Activated T-helper 2 cell treated with anti-CD3 and anti-CD28 coated beads, Interferon-gamma antibody, Interleukin-2, Interleukin-4, amounts not matched to agents 10 μg/mL and 5 μg/mL and 100 μg/mL, durations not matched to agents 14 hours and 24 hours and 36 hours (primary cell): ENCODE measurements around the gene SBNO2. TPM values are rescaled to one million over a fixed set of nuclear protein-coding genes. Genes with fewer than 3 reads are reported as not detected.
A peak's percentile ranks its signal among the peaks of the same experiment; 100 is the strongest.

Source experiments
- DNase-seq: peaks from one replicate; pipeline ENCODE4 v3.0.0; 2021; ENCODE audit warnings: low spot score
- H3K27ac Mint-ChIP-seq: one replicate; pipeline ENCODE4 v1.8.0; 2021; ENCODE audit warnings: mixed read lengths
- H3K27me3 Mint-ChIP-seq: one replicate; pipeline ENCODE4 v1.8.0; 2021; ENCODE audit warnings: low read depth, mixed read lengths
- H3K36me3 Mint-ChIP-seq: one replicate; pipeline ENCODE4 v1.8.0; 2021; ENCODE audit warnings: low read depth, mixed read lengths
- H3K4me1 Mint-ChIP-seq: one replicate; pipeline ENCODE4 v1.8.0; 2021; ENCODE audit warnings: low read depth, mixed read lengths
- H3K4me3 Mint-ChIP-seq: one replicate; pipeline ENCODE4 v1.8.0; 2021; ENCODE audit warnings: low read depth, mild to moderate bottlenecking, moderate library complexity, mixed read lengths
- H3K9me3 Mint-ChIP-seq: one replicate; pipeline ENCODE4 v1.8.0; 2021; ENCODE audit warnings: mixed read lengths
- intact Hi-C: fragments of 100-400 bp; cut with micrococcal nuclease; formaldehyde crosslinking; loops from one replicate; pipeline ENCODE4 v1.15.1; 2023
- total RNA-seq: library from RNA; stranded (reverse); gene quantifications from 2 replicates; pipeline ENCODE4 v1.2.3, GENCODE V29; 2022

SBNO2 gene
- total RNA-seq, 1 donor from 2014 or later, result 82.8 TPM

GRCh38 chr19:1079566-1080111, 94.4 kb downstream of the SBNO2 start:
- no peak overlapping the region for H3K27ac Mint-ChIP-seq
- no peaks in the 10 kb centered on the region for H3K27me3 Mint-ChIP-seq
- H3K36me3 Mint-ChIP-seq, result peaks cover 79% of the 10 kb centered on the region
- peak overlapping the region; percentile 39 for H3K4me3 Mint-ChIP-seq
- intact Hi-C loops, result loop anchor here (5.0 to 10.0 kb wide), 3 partner anchors 53 to 447 kb away; partner anchors contain the start of genes ARID3A and POLRMT
- DNase-seq, result peak; percentile 73
- H3K9me3 Mint-ChIP-seq, result no peaks in the 10 kb centered on the region
- H3K4me1 Mint-ChIP-seq, result peaks cover 28% of the 10 kb centered on the region

DNA sequence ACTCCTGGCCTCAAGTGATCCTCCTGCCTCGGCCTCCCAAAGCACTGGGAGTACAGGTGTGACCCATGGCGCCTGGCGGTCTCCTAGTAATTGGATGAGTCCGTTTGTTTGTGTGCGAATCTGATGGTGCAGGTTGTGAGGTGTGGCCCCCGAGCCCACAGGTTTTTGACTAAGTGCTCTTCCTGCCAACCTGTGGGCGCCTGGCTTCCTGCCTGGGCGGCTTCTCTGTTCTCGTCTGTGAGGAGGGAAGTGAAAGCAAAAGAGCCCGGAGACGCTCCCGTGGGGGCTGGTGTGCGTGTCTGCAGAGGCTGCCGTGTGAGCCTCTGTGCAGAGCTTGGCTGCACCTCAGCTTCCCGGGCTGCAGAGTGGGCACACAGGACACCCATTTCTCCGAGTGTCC, 97.1 kb downstream of the SBNO2 start:
- peak overlapping the region; percentile 78 for H3K27ac Mint-ChIP-seq
- no peaks in the 10 kb centered on the region for H3K9me3 Mint-ChIP-seq
- H3K4me3 Mint-ChIP-seq, result peak overlapping the region; percentile 75
- intact Hi-C loops, result loop anchor here (1.0 to 5.0 kb wide), 5 partner anchors 8 to 445 kb away; partner anchors contain the start of gene POLRMT
- H3K36me3 Mint-ChIP-seq, result peaks cover 79% of the 10 kb centered on the region
- peaks cover 42% of the 10 kb centered on the region for H3K4me1 Mint-ChIP-seq
- no peaks in the 10 kb centered on the region for H3K27me3 Mint-ChIP-seq
- peak; percentile 95 for DNase-seq

DNA sequence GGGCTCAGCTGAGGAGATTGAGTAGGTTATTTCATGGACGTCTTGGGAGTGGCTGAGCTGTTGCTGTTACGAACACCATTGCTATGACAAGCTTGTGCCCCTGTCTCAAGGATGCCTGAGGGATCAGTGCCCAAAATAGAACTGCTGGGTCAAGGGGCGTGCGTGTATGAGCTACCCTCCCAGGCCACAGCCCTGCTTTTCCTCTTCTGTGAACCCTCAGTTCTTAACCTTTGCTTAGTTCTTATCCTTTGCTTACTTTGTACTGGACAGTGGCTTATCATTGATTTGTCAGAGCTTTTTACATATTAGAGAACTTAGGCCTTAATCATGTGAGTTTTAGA, 98.1 kb downstream of the SBNO2 start:
- intact Hi-C loops, result loop anchor here (2.0 to 5.0 kb wide), 3 partner anchors 37 to 444 kb away; partner anchors contain the start of gene POLRMT
- Mint-ChIP-seq H3K27ac (peak overlapping the region; percentile 91), H3K27me3 (no peaks in the 10 kb centered on the region), H3K4me3 (peak overlapping the region; percentile 72), H3K36me3 (peaks cover 75% of the 10 kb centered on the region), H3K9me3 (no peaks in the 10 kb centered on the region), H3K4me1 (peaks cover 43% of the 10 kb centered on the region)
- no peak for DNase-seq

- H3K27ac Mint-ChIP-seq, result peak overlapping the region; percentile 91
- H3K36me3 Mint-ChIP-seq, result peaks cover 62% of the 10 kb centered on the region
- intact Hi-C loops, result loop anchor here (5.0 kb wide), 2 partner anchors 58 to 442 kb away; partner anchors contain the start of gene POLRMT
- no peaks in the 10 kb centered on the region for H3K9me3 Mint-ChIP-seq
- no peaks in the 10 kb centered on the region for H3K27me3 Mint-ChIP-seq
- H3K4me1 Mint-ChIP-seq, result peaks cover 40% of the 10 kb centered on the region
- peak; percentile 76 for DNase-seq
- peak overlapping the region; percentile 72 for H3K4me3 Mint-ChIP-seq
Measured at GRCh38 chr19:1074544-1075283, 99.4 kb downstream of the SBNO2 start.

DNA sequence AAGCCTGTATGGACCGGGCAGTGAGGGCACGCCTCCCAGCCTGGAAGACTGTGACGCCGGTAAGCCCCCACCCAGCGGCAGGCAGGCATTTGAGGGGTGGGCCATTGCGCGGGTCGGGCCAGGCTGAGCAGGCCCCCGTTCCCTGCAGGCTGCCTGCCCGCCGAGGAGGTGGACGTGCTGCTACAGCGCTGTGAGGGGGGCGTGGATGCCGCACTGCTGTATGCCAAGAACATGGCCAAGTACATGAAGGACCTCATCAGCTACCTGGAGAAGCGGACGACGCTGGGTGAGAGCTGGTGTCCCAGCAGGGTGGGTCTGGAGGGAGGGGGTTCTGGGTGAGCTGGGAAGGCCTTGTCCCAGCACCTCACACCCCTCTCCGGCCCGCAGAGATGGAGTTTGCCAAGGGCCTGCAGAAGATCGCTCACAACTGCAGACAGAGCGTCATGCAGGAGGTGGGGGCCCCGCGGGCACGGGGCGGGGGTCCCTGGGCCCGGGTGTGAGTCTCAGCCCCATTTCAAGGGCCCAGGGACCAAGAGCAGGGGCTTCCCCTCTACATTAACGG, 100.0 kb downstream of the SBNO2 start:
- Mint-ChIP-seq H3K27ac (peak overlapping the region; percentile 60), H3K4me3 (peak overlapping the region; percentile 55), H3K4me1 (peaks cover 46% of the 10 kb centered on the region), H3K9me3 (no peaks in the 10 kb centered on the region), H3K27me3 (no peaks in the 10 kb centered on the region), H3K36me3 (peaks cover 64% of the 10 kb centered on the region)
- no peak for DNase-seq
- intact Hi-C loops, result no loop called here

DNA sequence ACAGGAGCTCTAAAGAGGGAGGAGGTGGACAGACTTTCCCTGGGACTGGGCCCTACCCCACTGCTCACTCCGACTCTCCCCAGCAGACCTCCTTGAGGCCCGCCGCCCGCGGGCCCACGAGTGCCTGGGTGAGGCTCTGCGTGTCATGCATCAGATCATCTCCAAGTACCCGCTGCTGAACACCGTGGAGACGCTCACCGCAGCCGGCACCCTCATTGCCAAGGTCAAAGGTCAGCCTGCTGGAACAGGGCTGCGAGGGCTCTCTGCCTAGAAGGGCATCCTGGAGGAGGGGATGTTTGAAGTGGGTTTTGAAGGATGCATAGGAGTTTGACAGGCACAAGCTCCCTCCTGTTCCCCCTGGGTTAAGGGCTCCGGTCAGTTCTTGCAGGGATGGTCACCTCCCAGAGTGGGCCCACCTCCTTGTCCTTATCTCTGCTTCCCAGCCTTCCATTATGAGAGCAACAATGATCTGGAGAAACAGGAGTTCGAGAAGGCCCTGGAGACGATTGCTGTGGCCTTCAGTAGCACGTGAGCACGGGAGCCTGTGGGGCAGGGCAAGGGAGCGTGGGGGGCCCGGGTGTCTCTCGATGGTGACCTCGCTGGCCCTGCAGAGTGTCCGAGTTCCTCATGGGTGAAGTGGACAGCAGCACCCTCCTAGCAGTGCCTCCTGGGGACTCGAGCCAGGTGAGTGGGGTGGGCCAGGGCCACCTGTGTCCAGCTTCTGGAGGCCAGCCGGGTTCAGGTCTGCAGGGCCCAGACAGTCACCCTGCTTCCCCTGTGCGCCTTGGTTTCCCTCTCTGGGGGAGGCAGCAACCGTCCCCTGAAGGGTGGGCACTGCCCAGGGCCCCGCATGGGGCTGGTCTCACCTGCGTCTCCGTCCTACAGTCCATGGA, 100.8 kb downstream of the SBNO2 start:
- DNase-seq, result no peak

GRCh38 chr19:1072371-1073015, 101.6 kb downstream of the SBNO2 start:
- Mint-ChIP-seq H3K27ac (peak overlapping the region; percentile 89), H3K4me3 (peak overlapping the region; percentile 81), H3K4me1 (peaks cover 46% of the 10 kb centered on the region), H3K9me3 (no peaks in the 10 kb centered on the region), H3K27me3 (no peaks in the 10 kb centered on the region), H3K36me3 (peaks cover 61% of the 10 kb centered on the region)
- no peak for DNase-seq
- intact Hi-C loops, result no loop called here

More for the DNA sequence above, 100.8 kb downstream of the SBNO2 start:
- peak overlapping the region; percentile 12 for H3K27ac Mint-ChIP-seq
- H3K36me3 Mint-ChIP-seq, result peaks cover 66% of the 10 kb centered on the region
- no peaks in the 10 kb centered on the region for H3K27me3 Mint-ChIP-seq
- H3K4me3 Mint-ChIP-seq, result peak overlapping the region; percentile 13
- H3K4me1 Mint-ChIP-seq, result peaks cover 49% of the 10 kb centered on the region
- H3K9me3 Mint-ChIP-seq, result no peaks in the 10 kb centered on the region
- intact Hi-C loops, result no loop called here

GRCh38 chr19:1070931-1071791, 102.9 kb downstream of the SBNO2 start:
- Mint-ChIP-seq H3K9me3 (no peaks in the 10 kb centered on the region), H3K4me3 (peak overlapping the region; percentile 81), H3K27me3 (no peaks in the 10 kb centered on the region), H3K4me1 (peaks cover 40% of the 10 kb centered on the region), H3K27ac (peak overlapping the region; percentile 89), H3K36me3 (peaks cover 52% of the 10 kb centered on the region)
- DNase-seq, result no peak
- intact Hi-C loops, result no loop called here

- H3K4me3 Mint-ChIP-seq, result no peak overlapping the region
- intact Hi-C loops, result no loop called here
- no peak for DNase-seq
- no peak overlapping the region for H3K27ac Mint-ChIP-seq
- no peaks in the 10 kb centered on the region for H3K27me3 Mint-ChIP-seq
- H3K9me3 Mint-ChIP-seq, result no peaks in the 10 kb centered on the region
- H3K36me3 Mint-ChIP-seq, result peaks cover 46% of the 10 kb centered on the region
- H3K4me1 Mint-ChIP-seq, result peaks cover 34% of the 10 kb centered on the region
Measured at GRCh38 chr19:1070576-1070930, 103.5 kb downstream of the SBNO2 start.

- Mint-ChIP-seq H3K36me3 (peaks cover 42% of the 10 kb centered on the region), H3K27ac (peak overlapping the region; percentile 94), H3K9me3 (no peaks in the 10 kb centered on the region), H3K4me1 (peaks cover 38% of the 10 kb centered on the region), H3K27me3 (no peaks in the 10 kb centered on the region), H3K4me3 (peak overlapping the region; percentile 87)
- intact Hi-C loops, result loop anchor here (1.0 to 5.0 kb wide), 4 partner anchors 8 to 42 kb away; partner anchors contain the start of genes ABCA7, CNN2 and GPX4
- DNase-seq, result peak; percentile 61
Measured at GRCh38 chr19:1069009-1069779, 104.9 kb downstream of the SBNO2 start.
